ENCODE measurements around the gene UNKL. TPM values are rescaled to one million over a fixed set of nuclear protein-coding genes. Genes with fewer than 3 reads are reported as not detected.
"Not testable (repeated sequence)": the region's sequence is repeated elsewhere in the genome, so short reads cannot be mapped to it uniquely, and the experiment has no call there.

Gene UNKL
- total and polyA plus RNA-seq, 8 donors: 4.8 to 75.0 (median 28.2) TPM

DNA sequence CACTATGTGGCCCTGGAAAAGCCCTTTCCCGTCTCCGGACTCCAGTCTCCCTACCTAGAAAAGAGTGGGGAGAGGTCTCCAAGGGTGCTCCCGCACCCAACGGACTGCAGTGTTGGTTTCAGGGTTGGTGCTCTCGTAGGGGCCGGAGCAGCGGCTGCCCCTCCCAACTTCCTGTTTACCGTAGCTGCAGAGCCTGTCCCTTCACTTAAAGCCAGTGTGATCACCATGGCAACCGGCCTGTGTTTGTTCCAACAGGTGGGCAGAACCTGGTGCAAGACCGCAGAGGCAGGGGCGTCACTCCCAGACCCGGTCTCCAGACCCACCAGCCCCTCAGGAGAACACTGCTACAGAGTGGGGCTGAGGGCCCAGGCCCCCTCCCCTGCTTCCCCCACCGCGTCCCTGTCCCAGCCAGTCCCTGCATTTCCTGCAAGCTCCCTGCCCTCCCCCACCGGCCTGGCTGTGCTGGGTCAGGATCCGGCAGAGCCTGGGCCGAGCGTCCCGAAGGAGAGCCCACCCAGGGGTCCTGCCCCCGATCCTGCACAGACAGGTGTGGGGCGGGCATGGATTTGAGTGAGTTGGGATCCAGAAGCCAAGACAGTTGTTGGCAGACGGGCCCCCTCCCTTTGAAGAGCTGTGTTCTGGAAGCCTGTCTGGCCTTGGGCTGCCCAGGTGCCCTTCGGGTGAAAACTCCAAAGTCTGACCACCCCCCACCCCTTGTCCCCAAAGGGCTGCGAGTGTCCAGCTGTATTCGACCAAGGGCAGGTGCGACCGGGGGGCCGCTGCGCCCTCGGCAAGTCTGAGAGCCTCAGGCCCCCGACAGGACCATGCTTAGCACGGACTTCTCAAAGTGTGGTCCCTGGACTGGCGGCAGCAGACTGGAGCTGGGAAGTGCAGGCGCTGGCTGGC is 82.5 kb downstream of the UNKL start:
- intact Hi-C loops (cut with DNase I; ENCODE audit: low total_unique reads): no loop called here
- H3K36me3 ChIP-seq: peaks cover 0 to 13% (median 1%) of the 10 kb centered on the region in 4 donors
- H3K4me3 ChIP-seq: peak overlapping the region; percentile 38 to 56 (median 42)
- TF ChIP-seq EP300 (IDR thresholded peaks at IDR 0.05): no peak
- TF ChIP-seq POLR2A (IDR thresholded peaks at IDR 0.05): no peak
- peak in 1 of 3 donors; percentile 5 for TF ChIP-seq POLR2AphosphoS5 (IDR thresholded peaks at IDR 0.05)
- TF ChIP-seq, protein P1, sequence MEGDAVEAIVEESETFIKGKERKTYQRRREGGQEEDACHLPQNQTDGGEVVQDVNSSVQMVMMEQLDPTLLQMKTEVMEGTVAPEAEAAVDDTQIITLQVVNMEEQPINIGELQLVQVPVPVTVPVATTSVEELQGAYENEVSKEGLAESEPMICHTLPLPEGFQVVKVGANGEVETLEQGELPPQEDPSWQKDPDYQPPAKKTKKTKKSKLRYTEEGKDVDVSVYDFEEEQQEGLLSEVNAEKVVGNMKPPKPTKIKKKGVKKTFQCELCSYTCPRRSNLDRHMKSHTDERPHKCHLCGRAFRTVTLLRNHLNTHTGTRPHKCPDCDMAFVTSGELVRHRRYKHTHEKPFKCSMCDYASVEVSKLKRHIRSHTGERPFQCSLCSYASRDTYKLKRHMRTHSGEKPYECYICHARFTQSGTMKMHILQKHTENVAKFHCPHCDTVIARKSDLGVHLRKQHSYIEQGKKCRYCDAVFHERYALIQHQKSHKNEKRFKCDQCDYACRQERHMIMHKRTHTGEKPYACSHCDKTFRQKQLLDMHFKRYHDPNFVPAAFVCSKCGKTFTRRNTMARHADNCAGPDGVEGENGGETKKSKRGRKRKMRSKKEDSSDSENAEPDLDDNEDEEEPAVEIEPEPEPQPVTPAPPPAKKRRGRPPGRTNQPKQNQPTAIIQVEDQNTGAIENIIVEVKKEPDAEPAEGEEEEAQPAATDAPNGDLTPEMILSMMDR (IDR thresholded peaks at IDR 0.05): no peak
- DNase-seq: peak; percentile 73 to 95
- peaks cover 13 to 71% (median 53%) of the 10 kb centered on the region in 3 donors for H3K27me3 ChIP-seq
- peak overlapping the region; percentile 28 to 60 (median 49) for H3K27ac ChIP-seq
- H3K9me3 ChIP-seq: peaks cover 0 to 8% (median 6%) of the 10 kb centered on the region in 4 donors
- H3K4me1 ChIP-seq: peaks cover 34 to 39% (median 37%) of the 10 kb centered on the region in 4 donors
- WGBS, 5 donors: 4 to 5% (median 4%) methylated on average over 19 to 34 of the region's 34 CpGs

DNA sequence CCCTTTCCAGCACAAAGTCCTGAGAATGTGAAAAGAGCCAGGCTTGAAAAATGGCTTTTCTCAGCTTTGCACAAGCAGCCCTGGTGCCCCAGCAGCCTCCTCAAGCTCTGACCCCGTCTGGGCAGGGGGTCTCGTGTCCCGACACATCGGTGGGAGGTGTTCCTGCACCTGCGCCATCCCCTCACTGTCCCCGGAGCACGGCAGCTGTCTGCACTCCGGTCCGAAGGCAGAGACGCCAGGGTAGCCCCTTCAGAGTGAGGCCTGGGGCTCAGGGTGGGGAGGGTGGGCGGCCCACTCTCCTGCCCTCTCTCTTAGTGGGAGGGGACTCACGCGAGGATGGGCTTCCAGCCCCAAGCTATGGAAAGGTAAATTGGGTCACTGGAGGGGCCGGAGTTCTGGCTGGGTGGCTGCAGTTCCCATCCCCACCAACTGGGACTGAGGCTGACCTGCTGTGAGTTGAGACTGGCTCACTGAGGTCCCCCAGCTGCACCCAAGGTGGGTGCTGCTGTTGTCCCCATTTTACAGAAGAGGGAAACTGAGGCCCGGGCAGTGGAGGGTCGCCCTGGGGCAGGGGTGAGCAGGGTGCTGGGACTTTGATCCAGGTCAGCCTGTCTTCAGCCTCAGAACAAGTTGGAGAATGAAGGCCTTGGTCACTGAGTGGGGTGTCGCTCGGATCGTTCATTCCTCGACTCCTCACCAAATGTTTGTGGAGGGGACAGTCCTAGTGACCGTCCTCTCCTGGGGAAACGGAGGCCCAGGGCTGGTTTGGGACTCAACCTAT is 83.4 kb downstream of the UNKL start:
- peaks cover 0 to 18% (median 9%) of the 10 kb centered on the region in 4 donors for H3K36me3 ChIP-seq
- intact Hi-C loops (cut with DNase I; ENCODE audit: low total_unique reads): no loop called here
- H3K4me1 ChIP-seq: peaks cover 34 to 39% (median 37%) of the 10 kb centered on the region in 4 donors
- DNase-seq: no peak
- TF ChIP-seq, protein P1 (IDR thresholded peaks at IDR 0.05): no peak
- no peak for TF ChIP-seq POLR2AphosphoS5 (IDR thresholded peaks at IDR 0.05)
- TF ChIP-seq POLR2A (IDR thresholded peaks at IDR 0.05): no peak
- no peak for TF ChIP-seq EP300 (IDR thresholded peaks at IDR 0.05)
- H3K4me3 ChIP-seq: peak overlapping the region; percentile 38 to 56 (median 42)
- H3K27me3 ChIP-seq: peaks cover 13 to 63% (median 50%) of the 10 kb centered on the region in 3 donors
- WGBS, 5 donors: 45 to 54% (median 48%) methylated on average over 16 to 22 of the region's 22 CpGs
- H3K27ac ChIP-seq: peak overlapping the region in 4 of 5 donors; percentile 43 to 60 (median 54)
- peaks cover 0 to 8% (median 6%) of the 10 kb centered on the region in 4 donors for H3K9me3 ChIP-seq

DNA sequence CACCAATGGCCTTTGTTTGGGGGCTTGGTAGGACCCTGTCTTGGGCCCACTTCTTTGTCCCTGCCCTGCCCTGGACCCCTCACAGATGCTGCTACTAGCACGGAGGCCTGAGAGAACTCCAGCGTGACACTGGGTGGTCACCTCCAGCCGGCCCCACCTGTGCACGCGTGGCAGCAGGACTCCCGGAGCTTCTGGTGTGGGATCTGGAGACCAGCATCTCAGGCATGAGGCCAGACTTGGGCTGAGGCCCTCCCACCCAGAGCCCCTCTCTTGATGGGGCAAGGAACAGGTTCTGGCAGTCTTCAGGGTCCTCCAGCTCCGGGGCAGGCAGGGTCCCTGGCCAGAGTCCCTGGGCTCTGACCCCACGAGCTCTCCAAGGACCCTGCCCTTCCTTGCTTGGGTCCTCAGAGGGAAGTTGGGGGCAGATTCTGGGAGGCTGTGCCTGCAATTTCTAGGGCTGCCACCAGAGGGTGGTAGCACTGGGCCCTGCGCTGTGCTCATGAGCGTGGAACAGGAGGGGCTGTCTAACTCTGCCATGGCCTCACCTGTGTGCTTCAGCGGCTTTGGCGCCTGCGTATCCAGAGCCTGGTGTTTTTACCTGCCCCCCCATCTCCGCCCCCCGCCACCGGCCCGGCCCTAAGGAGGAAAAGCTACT is 84.1 kb downstream of the UNKL start:
- intact Hi-C loops (cut with DNase I; ENCODE audit: low total_unique reads): no loop called here
- Histone ChIP-seq H3K4me1 (peaks cover 34 to 39% (median 37%) of the 10 kb centered on the region in 4 donors), H3K27me3 (peaks cover 13 to 56% (median 43%) of the 10 kb centered on the region in 3 donors), H3K4me3 (no peak overlapping the region), H3K9me3 (peaks cover 0 to 8% (median 6%) of the 10 kb centered on the region in 4 donors), H3K27ac (no peak overlapping the region), H3K36me3 (peaks cover 1 to 26% (median 16%) of the 10 kb centered on the region in 4 donors)
- WGBS, 5 donors: 70 to 100% (median 76%) methylated on average over 5 to 17 of the region's 17 CpGs
- TF ChIP-seq, protein P1 (IDR thresholded peaks at IDR 0.05): peak in 3 of 7 experiments; percentile 20 to 46 (median 20)
- TF ChIP-seq EP300 (IDR thresholded peaks at IDR 0.05): no peak
- TF ChIP-seq POLR2A (IDR thresholded peaks at IDR 0.05): no peak
- DNase-seq: no peak

DNA sequence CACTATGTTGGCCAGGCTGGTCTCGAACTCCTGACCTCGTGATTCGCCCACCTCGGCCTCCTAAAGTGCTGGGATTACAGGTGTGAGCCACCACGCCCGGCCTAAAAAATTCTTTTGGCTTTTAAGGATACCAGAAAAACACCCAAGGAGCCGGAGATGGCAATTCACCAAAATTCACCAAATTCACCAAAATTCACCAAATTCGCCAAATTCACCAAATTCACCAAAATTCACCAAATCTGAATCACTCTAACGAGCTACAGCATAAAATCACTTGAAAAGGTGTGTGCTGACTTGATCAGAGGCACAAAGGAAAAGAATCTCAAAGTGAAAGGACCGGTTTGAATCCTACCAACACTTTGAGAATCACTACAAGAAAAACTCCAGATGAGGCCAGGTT is 85.5 kb downstream of the UNKL start:
- H3K4me3 ChIP-seq; intact Hi-C loops (cut with DNase I; ENCODE audit: low total_unique reads); H3K9me3 ChIP-seq; H3K27ac ChIP-seq; DNase-seq: not testable (repeated sequence)
- H3K27me3 ChIP-seq: peaks cover 4 to 41% (median 29%) of the 10 kb centered on the region in 3 donors
- peaks cover 16 to 40% (median 30%) of the 10 kb centered on the region in 4 donors for H3K36me3 ChIP-seq
- peaks cover 30 to 31% (median 31%) of the 10 kb centered on the region in 4 donors for H3K4me1 ChIP-seq
- WGBS, 5 donors: 88 to 93% (median 91%) methylated on average over 10 of the region's 10 CpGs

DNA sequence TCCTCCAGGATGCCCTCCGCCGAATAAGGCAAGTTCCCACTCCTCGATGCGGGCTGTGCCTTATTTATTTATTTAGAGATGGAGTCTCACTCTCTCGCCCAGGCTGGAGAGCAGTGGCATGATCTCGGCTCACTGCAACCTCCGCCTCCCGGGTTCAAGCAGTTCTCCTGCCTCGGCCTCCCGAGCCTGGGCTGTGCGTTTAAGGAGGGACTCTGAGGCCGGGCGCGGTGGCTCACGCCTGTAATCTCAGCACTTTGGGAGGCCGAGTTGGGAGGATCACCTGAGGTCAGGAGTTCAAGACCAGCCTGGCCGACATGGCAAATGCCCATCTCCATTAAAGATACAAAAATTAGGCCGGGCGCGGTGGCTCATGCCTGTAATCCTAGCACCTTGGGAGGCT is 86.4 kb downstream of the UNKL start:
- 83 to 89% (median 88%) methylated on average over 20 of the region's 20 CpGs for WGBS, 5 donors
- H3K4me3 ChIP-seq; intact Hi-C loops (cut with DNase I; ENCODE audit: low total_unique reads); DNase-seq; H3K9me3 ChIP-seq; H3K27ac ChIP-seq: not testable (repeated sequence)
- Histone ChIP-seq H3K27me3 (peaks cover 0 to 33% (median 20%) of the 10 kb centered on the region in 3 donors), H3K4me1 (peaks cover 22 to 23% (median 23%) of the 10 kb centered on the region in 4 donors), H3K36me3 (peaks cover 24 to 48% (median 39%) of the 10 kb centered on the region in 4 donors)
